Naive B cell (primary cell): ENCODE measurements around the gene KATNAL2. TPM values are rescaled to one million over a fixed set of nuclear protein-coding genes. Genes with fewer than 3 reads are reported as not detected.
"Not testable (repeated sequence)": the region's sequence is repeated elsewhere in the genome, so short reads cannot be mapped to it uniquely, and the experiment has no call there.

Source experiments
- ATAC-seq, 2 donors: fragments of 150-1000 bp; cut with Tn5 transposase; 2 replicates each; pipeline ENCODE4 v1.10.0; 2021; ENCODE audit warnings: low read depth in 2 of 2, mild to moderate bottlenecking in 2 of 2, moderate library complexity in 2 of 2
- DNase-seq: peaks from one replicate; pipeline ENCODE4 v3.0.0; 2022
- H3K27ac Mint-ChIP-seq, 6 donors: one replicate each; pipeline ENCODE4 v1.8.0; 2020 to 2022; ENCODE audit warnings: mild to moderate bottlenecking in 6 of 6, mixed read lengths in 6 of 6, moderate library complexity in 5 of 6, inconsistent platforms in 2 of 6
- H3K27me3 Mint-ChIP-seq, 3 donors: one replicate each; pipeline ENCODE4 v1.8.0; 2021 to 2022; ENCODE audit warnings: mixed read lengths in 3 of 3, mild to moderate bottlenecking in 1 of 3
- H3K36me3 Mint-ChIP-seq, 2 donors: one replicate each; pipeline ENCODE4 v1.8.0; 2020 to 2022; ENCODE audit warnings: mixed read lengths in 2 of 2, inconsistent platforms in 1 of 2, mild to moderate bottlenecking in 1 of 2
- H3K4me1 Mint-ChIP-seq, 3 donors: one replicate each; pipeline ENCODE4 v1.8.0; 2020 to 2022; ENCODE audit warnings: mixed read lengths in 3 of 3, inconsistent platforms in 1 of 3, mild to moderate bottlenecking in 1 of 3, moderate library complexity in 1 of 3
- H3K4me3 Mint-ChIP-seq, 8 donors: one replicate each; pipeline ENCODE4 v1.8.0; 2020 to 2022; ENCODE audit warnings: mild to moderate bottlenecking in 8 of 8, mixed read lengths in 8 of 8, moderate library complexity in 8 of 8, inconsistent platforms in 2 of 8
- H3K9me3 Mint-ChIP-seq, 7 donors: one replicate each; pipeline ENCODE4 v1.8.0; 2020 to 2022; ENCODE audit warnings: mixed read lengths in 7 of 7, mild to moderate bottlenecking in 5 of 7, inconsistent platforms in 2 of 7, moderate library complexity in 1 of 7
- polyA plus RNA-seq, 6 donors: library from polyadenylated mRNA; unstranded; fragments of 300-500 nt; fragmentation: Illumina TruSeq; gene quantifications; one replicate each; pipeline ENCODE4 v1.2.3, GENCODE V29; 2021; ENCODE audit warnings: low read depth in 6 of 6

The KATNAL2 gene
- polyA plus RNA-seq, 6 donors from 2014 or later = 0.81 to 5.0 (median 1.2) TPM; not detected in 1

GRCh38 chr18:46953195-46953594, 35.8 kb downstream of the KATNAL2 start:
- H3K9me3 Mint-ChIP-seq = peaks cover 0 to 4% (median 0%) of the 10 kb centered on the region in 7 donors
- H3K27ac Mint-ChIP-seq = peak overlapping the region in 2 of 6 donors; percentile 13 to 88
- H3K4me1 Mint-ChIP-seq = peaks cover 0 to 4% (median 1%) of the 10 kb centered on the region in 3 donors
- H3K27me3 Mint-ChIP-seq = peaks cover 0 to 11% (median 0%) of the 10 kb centered on the region in 3 donors
- H3K36me3 Mint-ChIP-seq = no peaks in the 10 kb centered on the region
- no peak for ATAC-seq
- DNase-seq = no peak
- H3K4me3 Mint-ChIP-seq = no peak overlapping the region

GRCh38 chr18:46958209-46958608, 40.8 kb downstream of the KATNAL2 start:
- ATAC-seq = no peak
- Mint-ChIP-seq H3K4me1 (peaks cover 0 to 4% (median 0%) of the 10 kb centered on the region in 3 donors), H3K9me3 (peaks cover 4 to 19% (median 11%) of the 10 kb centered on the region in 7 donors), H3K27ac (no peak overlapping the region), H3K27me3 (peaks cover 0 to 8% (median 0%) of the 10 kb centered on the region in 3 donors), H3K36me3 (peaks cover 5 to 13% of the 10 kb centered on the region in 2 donors), H3K4me3 (no peak overlapping the region)
- DNase-seq = no peak

- Mint-ChIP-seq H3K36me3 (peaks cover 5 to 20% of the 10 kb centered on the region in 2 donors), H3K9me3 (peaks cover 4 to 21% (median 13%) of the 10 kb centered on the region in 7 donors)
- not testable (repeated sequence) for H3K4me3 Mint-ChIP-seq, H3K27ac Mint-ChIP-seq, H3K27me3 Mint-ChIP-seq, H3K4me1 Mint-ChIP-seq, DNase-seq, ATAC-seq
Measured at GRCh38 chr18:46963656-46964578, 46.5 kb downstream of the KATNAL2 start.

GRCh38 chr18:46964579-46965293, 47.3 kb downstream of the KATNAL2 start:
- not testable (repeated sequence) for H3K4me1 Mint-ChIP-seq, H3K27ac Mint-ChIP-seq, H3K27me3 Mint-ChIP-seq, DNase-seq, ATAC-seq, H3K4me3 Mint-ChIP-seq
- Mint-ChIP-seq H3K36me3 (peaks cover 5 to 20% of the 10 kb centered on the region in 2 donors), H3K9me3 (peaks cover 4 to 21% (median 13%) of the 10 kb centered on the region in 7 donors)

- not testable (repeated sequence) for H3K4me1 Mint-ChIP-seq, H3K36me3 Mint-ChIP-seq, DNase-seq, ATAC-seq, H3K4me3 Mint-ChIP-seq, H3K27me3 Mint-ChIP-seq, H3K27ac Mint-ChIP-seq
- H3K9me3 Mint-ChIP-seq = peaks cover 0 to 11% (median 4%) of the 10 kb centered on the region in 7 donors
Measured at GRCh38 chr18:46966266-46966665, 48.9 kb downstream of the KATNAL2 start.

DNA sequence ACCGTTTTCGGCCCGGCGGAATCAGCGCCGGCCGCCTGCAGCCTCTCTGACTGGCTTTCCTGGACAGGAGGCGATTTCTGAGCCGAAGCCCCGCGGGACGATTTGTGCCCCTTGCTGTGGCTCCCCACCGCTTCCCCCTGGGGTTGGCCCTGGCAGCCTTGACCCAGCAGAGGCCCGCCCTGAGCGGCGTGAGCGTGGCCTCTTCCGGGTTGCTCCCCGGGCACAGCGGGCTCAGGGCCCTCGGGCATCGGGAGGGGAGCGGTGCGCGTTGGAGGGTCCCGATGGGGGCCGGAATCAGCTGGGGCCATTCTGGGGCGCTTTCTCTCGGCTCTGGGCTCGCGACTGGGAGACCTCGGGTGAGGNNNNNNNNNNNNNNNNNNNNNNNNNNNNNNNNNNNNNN, 52.1 kb downstream of the KATNAL2 start:
- H3K4me3 Mint-ChIP-seq, H3K9me3 Mint-ChIP-seq, DNase-seq, H3K4me1 Mint-ChIP-seq, H3K27ac Mint-ChIP-seq, H3K27me3 Mint-ChIP-seq, H3K36me3 Mint-ChIP-seq, ATAC-seq: not testable (repeated sequence)

GRCh38 chr18:47019870-47020269, 102.5 kb downstream of the KATNAL2 start:
- H3K4me3 Mint-ChIP-seq, H3K4me1 Mint-ChIP-seq, H3K27ac Mint-ChIP-seq, DNase-seq, H3K36me3 Mint-ChIP-seq, ATAC-seq, H3K27me3 Mint-ChIP-seq, H3K9me3 Mint-ChIP-seq: not testable (repeated sequence)

GRCh38 chr18:47020757-47021156, 103.4 kb downstream of the KATNAL2 start:
- H3K36me3 Mint-ChIP-seq, H3K9me3 Mint-ChIP-seq, H3K27me3 Mint-ChIP-seq, H3K27ac Mint-ChIP-seq, H3K4me1 Mint-ChIP-seq, H3K4me3 Mint-ChIP-seq, ATAC-seq, DNase-seq: not testable (repeated sequence)

GRCh38 chr18:47022821-47023220, 105.4 kb downstream of the KATNAL2 start:
- not testable (repeated sequence) for H3K36me3 Mint-ChIP-seq, H3K4me1 Mint-ChIP-seq, H3K27ac Mint-ChIP-seq, H3K4me3 Mint-ChIP-seq, H3K9me3 Mint-ChIP-seq, ATAC-seq, DNase-seq, H3K27me3 Mint-ChIP-seq

- H3K9me3 Mint-ChIP-seq, H3K4me1 Mint-ChIP-seq, DNase-seq, H3K27me3 Mint-ChIP-seq, H3K27ac Mint-ChIP-seq, H3K36me3 Mint-ChIP-seq, H3K4me3 Mint-ChIP-seq: not testable (repeated sequence)
- ATAC-seq = peak in 1 of 2 donors; percentile 9
Measured at GRCh38 chr18:47023769-47024465, 106.5 kb downstream of the KATNAL2 start.

DNA sequence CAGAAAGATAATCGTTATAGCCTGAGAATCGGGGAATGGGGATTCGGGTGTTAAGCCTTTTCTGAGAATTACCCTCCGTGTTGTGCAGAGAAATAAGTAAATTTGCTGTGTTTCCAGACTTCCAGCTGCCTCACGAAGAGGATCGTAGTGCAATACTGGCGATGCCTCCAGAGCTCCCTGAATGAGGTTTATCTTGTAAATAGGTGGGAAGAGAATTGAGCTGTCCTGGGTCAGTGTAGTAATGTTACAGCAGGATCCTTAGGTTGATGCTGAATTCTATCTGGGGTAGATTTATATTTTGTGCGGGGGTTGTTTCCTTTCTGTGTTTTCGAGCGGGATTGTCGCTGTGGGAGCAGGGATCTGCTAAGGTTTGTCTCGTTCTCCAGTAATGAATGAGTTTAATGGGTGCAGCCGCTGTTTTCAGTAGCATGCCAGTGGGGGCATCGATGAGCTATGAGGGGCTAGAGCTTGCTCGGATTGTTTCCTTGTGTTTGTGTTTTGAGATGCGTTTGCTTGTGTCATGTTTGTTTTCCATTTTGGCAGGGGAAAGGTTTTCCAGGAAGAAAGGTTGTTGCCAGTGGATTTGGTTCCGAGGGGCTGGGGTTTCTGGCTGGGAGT, 108.3 kb downstream of the KATNAL2 start:
- H3K27me3 Mint-ChIP-seq, DNase-seq, H3K4me1 Mint-ChIP-seq, ATAC-seq, H3K9me3 Mint-ChIP-seq, H3K27ac Mint-ChIP-seq, H3K4me3 Mint-ChIP-seq, H3K36me3 Mint-ChIP-seq: not testable (repeated sequence)

- H3K4me3 Mint-ChIP-seq, DNase-seq, H3K27ac Mint-ChIP-seq, H3K27me3 Mint-ChIP-seq, ATAC-seq, H3K4me1 Mint-ChIP-seq, H3K36me3 Mint-ChIP-seq: not testable (repeated sequence)
- peaks cover 0 to 13% (median 1%) of the 10 kb centered on the region in 7 donors for H3K9me3 Mint-ChIP-seq
Measured at GRCh38 chr18:47028738-47029137, 111.3 kb downstream of the KATNAL2 start.
